NCI-H146 treated with DMSO at 0.1 percent for 48 hours (cell line): ENCODE measurements around the gene RDX.
"Not testable (repeated sequence)": the region's sequence is repeated elsewhere in the genome, so short reads cannot be mapped to it uniquely, and the experiment has no call there.

Experiments used
- DNase-seq: peaks from one replicate; lab custom pipeline; 2025; ENCODE audit not compliant: unreplicated experiment; lab: John Stamatoyannopoulos, UW

Gene RDX

DNA sequence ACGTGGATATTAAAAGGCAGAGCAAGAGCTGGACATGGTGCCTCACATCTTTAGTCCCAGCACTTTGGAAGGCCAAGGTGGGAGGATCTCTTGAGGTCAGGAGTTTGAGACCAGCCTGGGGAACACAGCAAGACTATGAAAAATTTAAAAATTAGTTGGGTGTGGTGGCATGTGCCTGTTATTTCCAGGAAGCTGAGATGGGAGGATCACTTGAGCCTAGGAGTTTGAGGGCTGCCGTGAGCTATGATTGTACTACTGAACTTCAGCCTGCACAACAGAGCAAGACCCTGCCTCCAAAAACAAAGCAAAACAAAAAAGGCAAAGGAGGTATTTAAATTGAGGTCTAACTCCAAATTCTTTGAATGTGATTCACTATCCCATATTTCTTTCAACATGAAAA lies 23.5 kb downstream of the RDX start:
- DNase-seq: no peak

GRCh38 chr11:110269996-110270395 lies 26.4 kb downstream of the RDX start:
- no peak for DNase-seq

DNA sequence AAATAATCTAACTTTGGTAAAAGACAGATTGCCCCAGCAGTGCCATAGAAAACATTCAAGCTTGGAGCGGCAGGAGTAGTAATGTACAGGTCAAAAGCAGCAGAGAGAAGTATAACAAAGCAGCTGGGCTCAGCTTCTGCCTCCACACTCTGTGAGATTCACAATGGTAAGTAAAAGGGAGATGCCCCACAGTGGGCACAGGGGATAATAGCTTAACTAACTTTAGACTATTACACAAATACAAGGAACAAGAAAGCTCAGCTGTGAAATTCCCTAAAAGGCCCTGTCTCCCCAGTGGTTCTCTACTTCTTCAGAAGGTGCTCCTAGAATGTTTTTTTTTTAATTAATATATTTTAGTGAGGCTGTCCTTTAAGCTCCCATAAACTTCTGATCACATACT lies 28.0 kb downstream of the RDX start:
- no peak for DNase-seq

DNA sequence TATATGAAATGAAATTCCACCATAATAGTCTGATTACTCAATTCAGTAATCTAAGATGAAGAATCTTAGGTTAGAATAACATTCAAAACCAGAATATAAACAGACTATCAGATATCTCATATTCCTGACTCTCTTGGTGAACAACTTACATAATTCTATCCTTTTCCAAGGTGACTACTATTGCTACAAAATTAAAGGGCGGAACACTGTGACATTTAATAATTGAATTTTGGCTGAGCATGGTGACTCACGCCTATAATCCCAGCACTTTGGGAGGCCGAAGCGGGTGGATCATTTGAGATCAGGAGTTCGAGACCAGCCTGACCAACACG lies 34.4 kb downstream of the RDX start:
- no peak for DNase-seq

- DNase-seq: no peak
These were observed 35.0 kb downstream of the RDX start for GRCh38 chr11:110261195-110262071.

DNA sequence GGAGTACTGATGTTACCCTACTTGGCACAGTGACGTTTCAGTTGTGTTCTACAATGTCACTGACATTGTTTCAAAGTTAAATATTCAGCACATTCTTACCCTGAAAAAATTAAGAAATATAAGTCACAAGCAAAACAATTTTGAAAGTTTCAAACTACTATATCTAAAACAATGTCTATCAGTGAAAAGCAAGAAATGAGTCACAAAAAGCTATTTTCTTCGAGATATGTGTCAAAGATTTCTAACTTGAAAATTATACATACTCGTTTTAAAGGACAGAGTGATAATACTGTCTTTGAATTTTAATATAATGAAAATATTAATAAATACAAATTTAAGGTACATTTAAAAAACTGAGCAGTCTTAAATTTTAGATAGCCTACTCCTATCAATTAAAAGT lies 42.9 kb downstream of the RDX start:
- DNase-seq: no peak

GRCh38 chr11:110251836-110252235 lies 44.6 kb downstream of the RDX start:
- no peak for DNase-seq

- DNase-seq: no peak
These were observed 46.2 kb downstream of the RDX start for GRCh38 chr11:110250168-110250567.

GRCh38 chr11:110249766-110250165 lies 46.6 kb downstream of the RDX start:
- no peak for DNase-seq

GRCh38 chr11:110249066-110249465 lies 47.3 kb downstream of the RDX start:
- DNase-seq: no peak

DNA sequence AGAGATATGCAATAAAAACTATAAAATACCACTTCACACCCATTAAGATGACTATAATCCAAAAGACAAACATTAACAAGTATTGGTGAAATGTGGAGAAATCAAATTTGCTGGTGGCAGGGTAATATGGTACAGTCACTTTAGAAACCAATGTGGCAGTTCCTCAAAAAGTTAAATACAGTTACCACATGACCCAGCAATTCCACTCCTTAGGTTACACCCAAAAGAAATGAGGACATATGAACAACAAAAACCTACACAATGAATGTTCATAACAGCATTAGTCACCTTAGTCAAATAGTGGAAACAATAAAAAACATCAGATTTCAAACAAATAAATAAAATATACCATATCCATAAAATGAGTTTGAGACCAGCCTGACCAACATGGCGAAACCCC lies 52.6 kb downstream of the RDX start:
- DNase-seq: no peak

DNA sequence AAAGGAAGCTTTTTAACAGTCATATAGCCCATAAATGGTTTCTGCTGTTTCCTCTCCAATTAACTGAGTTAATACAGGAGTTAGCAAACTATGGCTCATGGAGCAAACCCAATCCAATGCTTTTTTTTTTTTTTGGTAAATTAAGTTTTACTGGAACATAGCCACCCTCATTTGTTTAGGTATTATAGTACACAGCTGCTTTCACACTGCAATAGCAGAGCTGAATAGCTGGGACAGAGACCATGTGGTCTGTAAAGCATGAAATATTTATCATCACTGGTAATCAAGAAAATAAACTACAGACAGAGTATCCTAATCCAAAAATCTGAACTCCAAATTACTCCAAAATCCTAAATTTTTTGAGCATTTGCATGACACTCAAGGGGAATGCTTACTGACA lies 53.7 kb downstream of the RDX start:
- no peak for DNase-seq

DNA sequence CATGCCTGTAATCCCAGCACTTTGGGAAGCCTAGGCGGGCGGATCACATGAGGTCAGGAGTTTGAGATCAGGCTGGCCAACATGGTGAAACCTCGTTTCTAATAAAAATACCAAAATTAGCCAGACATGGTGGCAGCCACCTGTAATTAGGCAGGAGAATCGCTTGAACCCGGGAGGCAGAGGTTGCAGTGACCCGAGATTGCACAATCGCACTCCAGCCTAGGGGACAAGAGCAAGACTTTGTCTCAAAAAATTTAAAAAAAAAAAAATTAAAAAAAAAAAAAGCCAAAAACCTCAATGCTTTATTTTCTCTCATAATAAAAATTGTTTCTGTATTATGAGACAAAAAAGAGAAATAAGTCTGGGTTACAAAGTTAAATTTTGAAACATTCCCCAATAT lies 54.2 kb downstream of the RDX start:
- no peak for DNase-seq

DNA sequence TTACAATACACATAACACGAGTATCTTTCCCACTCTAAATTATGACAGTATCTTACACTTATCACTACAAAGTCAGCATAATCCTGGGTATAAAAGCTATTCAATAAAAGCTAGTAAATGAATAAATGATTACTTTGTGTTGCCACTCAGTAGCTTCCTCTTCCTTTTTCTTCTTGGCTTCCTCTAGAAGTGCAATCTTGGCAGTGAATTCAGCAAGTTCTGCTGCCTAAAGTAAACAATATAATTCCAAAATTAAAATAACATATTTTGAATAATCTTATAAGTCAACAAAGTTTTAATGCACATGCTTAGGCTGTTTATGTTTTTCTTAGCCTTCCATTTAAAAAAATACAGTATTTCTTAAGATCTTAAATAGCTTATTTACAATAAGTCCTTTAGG lies 60.4 kb downstream of the RDX start:
- no peak for DNase-seq

GRCh38 chr11:110230377-110230776 lies 66.0 kb downstream of the RDX start:
- no peak for DNase-seq

GRCh38 chr11:110219006-110219785 lies 77.2 kb downstream of the RDX start:
- DNase-seq: no peak

DNA sequence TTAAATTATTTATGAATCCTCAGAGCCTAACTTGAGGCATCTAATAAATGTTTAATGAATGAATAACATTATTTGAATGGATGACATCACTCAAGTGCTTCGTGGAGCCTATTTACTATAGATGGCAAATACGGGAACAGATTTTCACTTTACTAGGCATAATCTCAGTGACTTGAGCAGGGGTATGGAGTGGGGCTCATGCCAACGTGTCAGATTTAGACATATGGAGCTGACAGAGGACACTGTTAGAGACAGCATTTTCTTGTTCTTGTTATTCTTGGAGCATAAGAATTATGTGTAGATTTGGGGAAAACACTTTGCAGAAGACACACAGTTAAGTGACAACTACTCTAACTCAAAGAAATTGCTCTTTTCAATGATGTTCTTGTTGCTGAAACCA lies 78.5 kb downstream of the RDX start:
- no peak for DNase-seq

GRCh38 chr11:110217223-110217877 lies 79.1 kb downstream of the RDX start:
- DNase-seq: no peak

- not testable (repeated sequence) for DNase-seq
These were observed 87.1 kb downstream of the RDX start for GRCh38 chr11:110209313-110209694.

DNA sequence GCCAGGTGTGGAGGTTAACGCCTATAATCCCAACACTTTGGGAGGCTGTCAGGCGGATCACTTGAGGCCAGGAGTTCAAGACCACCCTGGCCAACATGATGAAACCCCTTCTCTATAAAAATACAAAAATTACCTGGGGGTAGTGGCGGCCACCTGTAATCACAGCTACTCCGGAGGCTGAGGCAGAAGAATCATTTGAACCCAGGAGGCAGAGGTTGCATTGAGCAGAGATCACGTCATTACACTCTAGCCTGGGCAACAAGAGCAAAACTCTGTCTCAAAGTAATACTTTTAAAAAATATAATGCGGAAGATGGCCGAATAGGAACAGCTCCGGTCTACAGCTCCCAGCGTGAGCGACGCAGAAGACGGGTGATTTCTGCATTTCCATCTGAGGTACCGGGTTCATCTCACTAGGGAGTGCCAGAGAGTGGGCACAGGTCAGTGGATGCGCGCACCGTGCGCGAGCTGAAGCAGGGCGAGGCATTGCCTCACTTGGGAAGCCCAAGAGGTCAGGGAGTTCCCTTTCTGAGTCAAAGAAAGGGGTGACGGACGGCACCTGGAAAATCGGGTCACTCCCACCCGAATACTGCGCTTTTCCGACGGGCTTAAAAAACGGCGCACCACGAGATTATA lies 87.6 kb downstream of the RDX start:
- not testable (repeated sequence) for DNase-seq

DNA sequence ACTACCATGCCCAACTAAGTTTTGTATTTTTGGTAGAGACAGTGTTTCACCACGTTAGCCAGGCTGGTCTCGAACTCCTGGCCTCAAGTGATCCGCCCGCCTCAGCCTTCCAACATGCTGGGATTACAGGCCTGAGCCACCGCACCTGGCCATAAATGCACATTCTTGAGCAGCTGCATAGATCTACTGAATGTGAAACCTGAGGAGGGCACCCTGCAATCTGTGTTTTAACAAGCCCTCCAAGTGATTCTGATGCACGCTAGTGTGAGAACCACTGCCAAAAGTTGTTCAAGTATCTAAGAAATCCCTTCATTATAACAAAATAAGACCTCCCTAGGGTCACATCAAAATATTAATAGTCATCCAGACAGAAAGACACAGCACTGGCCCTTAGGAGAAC lies 89.3 kb downstream of the RDX start:
- no peak for DNase-seq

DNA sequence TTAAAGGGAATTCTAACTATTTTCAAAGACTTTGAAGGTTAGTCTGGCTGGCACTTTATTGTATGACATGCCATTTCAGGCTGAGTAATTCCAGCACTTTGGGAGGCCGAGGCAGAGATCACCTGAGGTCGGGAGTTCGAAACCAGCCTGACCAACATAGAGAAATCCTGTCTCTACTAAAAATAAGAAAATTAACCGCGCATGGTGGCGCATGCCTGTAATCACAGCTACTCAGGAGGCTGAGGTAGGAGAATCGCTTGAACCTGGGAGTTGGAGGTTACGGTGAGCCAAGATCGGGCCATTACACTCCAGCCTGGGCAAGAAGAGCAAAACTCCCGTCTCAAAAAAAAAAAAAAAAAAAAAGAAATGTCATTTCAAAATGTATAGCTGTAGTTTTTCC lies 95.6 kb downstream of the RDX start:
- DNase-seq: no peak
